ENCODE measurements around the gene GAL.

Gene GAL

DNA sequence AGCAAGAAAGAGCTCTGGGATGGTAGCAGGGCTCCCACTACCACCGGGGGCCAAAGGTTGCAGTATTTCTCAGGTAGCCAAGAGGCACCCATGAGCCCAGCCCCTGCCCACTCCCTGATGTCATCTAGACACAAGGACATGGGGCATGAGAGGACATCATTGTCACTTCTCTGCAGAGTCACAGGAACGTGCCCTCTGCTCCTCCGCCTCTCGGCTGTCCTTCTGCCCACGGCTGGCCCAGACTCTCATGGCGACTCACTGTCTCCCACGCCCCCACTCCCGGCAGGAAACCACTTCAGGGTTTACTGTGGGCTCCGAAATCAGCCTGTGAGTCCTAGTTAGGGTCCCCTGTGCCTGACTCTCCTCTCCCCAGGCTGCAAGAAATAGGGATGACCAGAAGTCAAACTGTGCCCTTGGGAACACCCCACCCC is 1.8 kb upstream of the GAL start:
- Histone ChIP-seq H3K9me3 (ENCODE audit: severe bottlenecking) (no peaks in the 10 kb centered on the region), H3K27me3 (ENCODE audit: insufficient read depth, poor library complexity, severe bottlenecking) (peaks cover 26% of the 10 kb centered on the region), H3K27ac (ENCODE audit: poor library complexity, severe bottlenecking) (no peak overlapping the region), H3K4me1 (ENCODE audit: insufficient read depth, poor library complexity, severe bottlenecking) (no peaks in the 10 kb centered on the region), H3K36me3 (ENCODE audit: low read depth) (no peaks in the 10 kb centered on the region), H3K4me3 (ENCODE audit: severe bottlenecking) (no peak overlapping the region)
- DNase-seq (ENCODE audit: low spot score) (no peak), ATAC-seq (ENCODE audit: low read depth) (no peak)
- TF ChIP-seq CTCF (IDR thresholded peaks at IDR 0.05; ENCODE audit: poor library complexity, severe bottlenecking): no peak

DNA sequence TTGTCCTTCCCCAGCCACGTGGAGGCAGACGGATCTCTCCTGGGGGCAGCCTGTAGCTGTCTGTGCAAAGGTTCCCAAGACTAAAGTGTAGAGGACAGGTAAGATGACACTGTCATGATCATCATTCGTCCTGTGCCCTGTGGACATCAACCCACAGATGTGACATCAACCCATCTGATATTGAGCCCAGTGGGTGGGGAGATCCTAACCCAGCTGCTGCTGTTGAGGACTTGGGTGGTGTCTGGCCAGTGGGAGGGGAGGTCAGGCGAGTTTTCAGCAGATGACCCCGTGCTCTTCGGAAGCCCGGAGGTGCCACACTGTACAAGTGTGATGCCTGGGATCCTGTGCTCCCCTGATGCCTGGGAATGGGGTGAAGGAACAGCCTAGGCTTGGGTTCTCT is 1.2 kb upstream of the GAL start:
- Histone ChIP-seq H3K9me3 (ENCODE audit: severe bottlenecking) (no peaks in the 10 kb centered on the region), H3K27me3 (ENCODE audit: insufficient read depth, poor library complexity, severe bottlenecking) (peaks cover 26% of the 10 kb centered on the region), H3K27ac (ENCODE audit: poor library complexity, severe bottlenecking) (no peak overlapping the region), H3K36me3 (ENCODE audit: low read depth) (no peaks in the 10 kb centered on the region), H3K4me3 (ENCODE audit: severe bottlenecking) (no peak overlapping the region), H3K4me1 (ENCODE audit: insufficient read depth, poor library complexity, severe bottlenecking) (no peaks in the 10 kb centered on the region)
- DNase-seq (ENCODE audit: low spot score): no peak
- ATAC-seq (ENCODE audit: low read depth): no peak
- TF ChIP-seq CTCF (IDR thresholded peaks at IDR 0.05; ENCODE audit: poor library complexity, severe bottlenecking): no peak

GRCh38 chr11:68683536-68684384 is 584 bp upstream of the GAL start:
- Histone ChIP-seq H3K36me3 (ENCODE audit: low read depth) (no peaks in the 10 kb centered on the region), H3K27me3 (ENCODE audit: insufficient read depth, poor library complexity, severe bottlenecking) (peaks cover 26% of the 10 kb centered on the region), H3K27ac (ENCODE audit: poor library complexity, severe bottlenecking) (no peak overlapping the region), H3K4me1 (ENCODE audit: insufficient read depth, poor library complexity, severe bottlenecking) (no peaks in the 10 kb centered on the region), H3K9me3 (ENCODE audit: severe bottlenecking) (no peaks in the 10 kb centered on the region), H3K4me3 (ENCODE audit: severe bottlenecking) (peak overlapping the region; percentile 24)
- TF ChIP-seq CTCF (IDR thresholded peaks at IDR 0.05; ENCODE audit: poor library complexity, severe bottlenecking): no peak
- no peak for DNase-seq (ENCODE audit: low spot score)
- ATAC-seq (ENCODE audit: low read depth): no peak

DNA sequence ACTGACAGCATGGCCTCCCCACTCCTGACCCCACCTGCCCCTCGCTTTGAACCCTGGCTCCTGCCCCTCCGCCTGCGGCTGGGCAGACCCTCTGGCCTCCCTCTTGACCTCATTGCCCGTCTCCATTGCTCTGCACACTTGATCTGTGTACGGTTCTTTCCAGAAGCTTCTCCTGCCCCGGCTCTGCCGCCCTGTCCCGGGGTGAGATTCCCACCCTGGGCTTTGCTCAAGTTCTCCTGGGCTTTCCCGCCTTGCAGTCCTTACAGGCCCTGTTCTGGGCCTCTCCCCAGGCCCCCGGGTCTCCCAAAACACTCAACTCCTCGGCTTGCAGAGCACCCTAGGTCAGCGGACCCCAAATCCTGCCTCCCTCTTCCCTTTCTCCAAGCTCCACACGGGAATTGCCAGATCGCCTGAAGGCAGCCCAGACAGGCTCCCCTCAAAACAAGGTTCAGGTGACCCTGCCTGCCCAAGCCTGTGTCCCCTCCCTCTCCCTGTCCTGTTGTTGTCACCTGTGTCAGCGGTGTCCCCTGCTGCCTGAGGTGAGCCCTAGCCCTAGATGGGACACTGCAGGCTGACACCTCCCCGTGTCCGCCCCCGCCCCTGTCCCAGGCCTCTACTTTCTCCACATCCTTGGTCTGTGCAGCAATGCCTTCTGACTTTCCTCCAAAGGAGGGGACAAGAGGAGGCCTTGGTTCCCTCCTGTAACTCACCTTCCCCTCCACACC is 1.5 kb downstream of the GAL start:
- DNase-seq (ENCODE audit: low spot score) (no peak), ATAC-seq (ENCODE audit: low read depth) (no peak)
- H3K4me3 ChIP-seq (ENCODE audit: severe bottlenecking): no peak overlapping the region
- H3K36me3 ChIP-seq (ENCODE audit: low read depth): no peaks in the 10 kb centered on the region
- no peaks in the 10 kb centered on the region for H3K4me1 ChIP-seq (ENCODE audit: insufficient read depth, poor library complexity, severe bottlenecking)
- H3K27me3 ChIP-seq (ENCODE audit: insufficient read depth, poor library complexity, severe bottlenecking): peaks cover 26% of the 10 kb centered on the region
- H3K27ac ChIP-seq (ENCODE audit: poor library complexity, severe bottlenecking): no peak overlapping the region
- TF ChIP-seq CTCF (IDR thresholded peaks at IDR 0.05; ENCODE audit: poor library complexity, severe bottlenecking): no peak
- H3K9me3 ChIP-seq (ENCODE audit: severe bottlenecking): no peaks in the 10 kb centered on the region
